ENCODE data around the gene LGALS12.
"Not testable (repeated sequence)": the region's sequence is repeated elsewhere in the genome, so short reads cannot be mapped to it uniquely, and the experiment has no call there.

The LGALS12 gene

DNA sequence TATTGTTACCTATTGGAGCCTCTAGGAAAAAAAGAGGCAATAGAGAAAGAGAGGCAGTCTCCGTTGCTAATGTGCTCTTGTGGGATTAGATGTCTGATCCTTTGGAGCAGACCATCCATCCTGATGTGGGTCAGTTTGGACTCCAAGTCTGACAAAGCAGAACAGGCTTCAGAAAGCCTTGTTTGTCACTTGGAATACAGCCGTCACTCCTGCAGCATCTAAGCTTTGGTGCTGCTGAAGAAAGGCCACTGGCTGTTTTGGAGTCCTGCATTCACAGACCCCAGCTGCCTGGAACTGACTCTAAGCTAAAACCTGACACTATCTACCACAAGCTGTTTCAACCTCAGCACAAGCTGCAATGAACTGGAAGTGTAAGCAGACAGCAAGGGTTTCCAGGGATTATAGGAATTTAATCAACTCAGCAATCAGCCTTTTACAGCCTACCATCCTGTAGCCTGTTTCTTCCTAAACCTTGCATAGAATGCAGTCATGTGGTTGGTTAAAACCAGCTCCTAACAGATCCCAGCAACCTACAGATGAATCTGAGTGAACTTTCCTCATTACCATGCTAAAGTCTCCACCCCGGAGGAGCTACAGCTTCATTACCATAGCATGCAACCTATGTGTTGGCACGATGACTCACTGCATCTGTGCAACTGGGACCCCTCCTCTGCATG, 27.1 kb downstream of the LGALS12 start:
- peak; percentile 27 for DNase-seq (ENCODE audit: low read depth)

DNA sequence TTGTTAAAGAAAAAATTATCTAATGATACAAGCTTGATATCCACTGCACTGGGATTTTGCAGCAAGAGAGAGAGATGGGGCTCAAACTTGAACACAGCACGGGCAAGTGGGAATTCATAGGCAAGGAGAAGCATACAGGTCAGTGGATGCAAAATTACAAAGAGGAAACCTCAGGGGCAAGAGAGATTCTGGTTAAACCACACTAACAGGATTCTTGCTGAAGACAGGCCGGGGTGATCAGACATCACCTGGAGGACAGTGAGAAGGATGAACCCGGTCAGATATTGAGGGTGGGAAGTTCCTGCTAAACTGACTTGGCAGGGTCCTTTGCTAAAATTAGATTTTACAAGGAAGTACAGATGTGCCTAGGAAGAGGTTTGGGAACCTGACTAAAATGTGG, 28.2 kb downstream of the LGALS12 start:
- DNase-seq (ENCODE audit: low read depth): no peak

GRCh38 chr11:63534895-63535461, 29.1 kb downstream of the LGALS12 start:
- DNase-seq (ENCODE audit: low read depth): no peak

GRCh38 chr11:63535734-63536133, 29.9 kb downstream of the LGALS12 start:
- no peak for DNase-seq (ENCODE audit: low read depth)

- DNase-seq (ENCODE audit: low read depth): peak; percentile 84
Measured at GRCh38 chr11:63536669-63537292, 30.9 kb downstream of the LGALS12 start, which contains the start of gene PLAAT4. TSS of gene PLAAT4 (plus strand) at chr11:63536808. CDS start at chr11:63536869, 61 bp downstream.

DNA sequence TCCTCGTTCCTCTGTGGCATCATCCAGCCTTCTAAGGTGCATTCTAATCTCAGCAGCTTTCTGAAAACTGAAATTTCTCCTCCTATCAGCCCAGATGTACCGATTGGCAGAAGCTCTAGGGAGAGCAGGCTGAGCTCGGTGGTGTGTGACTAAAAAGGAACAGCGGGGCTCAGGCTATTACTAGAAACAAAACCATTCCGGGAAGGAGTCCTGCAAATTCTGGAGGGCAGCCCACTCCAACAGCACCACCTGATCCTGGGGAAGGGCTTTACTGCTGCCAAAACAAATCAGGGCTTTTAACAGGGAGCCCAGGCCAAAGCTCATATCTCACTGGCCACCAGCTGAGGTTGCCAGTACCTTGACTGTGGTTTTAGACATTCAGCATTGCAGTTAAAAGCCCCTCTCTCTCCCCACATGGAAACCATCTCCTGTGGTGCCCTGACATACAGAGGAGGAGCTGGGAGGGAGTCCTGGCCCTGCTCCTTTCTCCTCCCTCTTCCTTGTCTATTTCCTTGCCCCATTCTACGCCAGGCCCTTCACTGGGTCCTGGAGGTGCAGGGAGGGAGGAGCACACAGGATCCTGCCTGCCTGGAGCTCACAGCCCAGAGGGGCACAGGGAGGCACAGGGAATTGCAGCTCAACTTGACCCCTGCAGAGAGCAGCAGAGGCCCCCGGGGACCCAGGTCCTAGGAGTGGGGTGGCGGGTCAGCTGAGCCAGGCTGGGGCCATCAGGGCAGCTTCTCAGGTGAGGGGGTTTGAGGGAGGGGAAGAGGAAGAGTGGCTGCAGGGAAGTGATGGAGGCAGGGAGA, 31.6 kb downstream of the LGALS12 start:
- DNase-seq (ENCODE audit: low read depth): peak; percentile 75

DNA sequence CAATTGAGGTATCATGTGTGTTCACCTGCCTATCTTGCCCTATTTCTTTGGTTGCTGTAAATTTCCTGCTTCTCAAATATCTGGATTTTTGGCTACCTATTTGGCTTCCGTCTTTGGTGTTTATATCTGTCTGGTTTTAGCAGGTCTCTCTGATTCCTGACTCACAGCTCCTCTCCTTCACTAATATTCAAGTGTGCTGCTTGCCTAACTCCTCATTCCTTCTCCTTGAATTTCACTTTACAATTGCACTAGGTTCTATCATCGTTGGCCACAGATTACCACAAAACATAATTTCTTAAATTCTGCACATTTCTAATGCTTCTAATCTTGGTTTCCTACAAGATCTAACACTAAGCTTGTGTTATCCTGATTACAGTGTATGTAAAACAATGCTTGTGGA, 36.6 kb downstream of the LGALS12 start:
- DNase-seq (ENCODE audit: low read depth): peak; percentile 62

- DNase-seq (ENCODE audit: low read depth): no peak
Measured at GRCh38 chr11:63543711-63544110, 37.8 kb downstream of the LGALS12 start.

- no peak for DNase-seq (ENCODE audit: low read depth)
Measured at GRCh38 chr11:63547061-63547460, 41.2 kb downstream of the LGALS12 start.

DNA sequence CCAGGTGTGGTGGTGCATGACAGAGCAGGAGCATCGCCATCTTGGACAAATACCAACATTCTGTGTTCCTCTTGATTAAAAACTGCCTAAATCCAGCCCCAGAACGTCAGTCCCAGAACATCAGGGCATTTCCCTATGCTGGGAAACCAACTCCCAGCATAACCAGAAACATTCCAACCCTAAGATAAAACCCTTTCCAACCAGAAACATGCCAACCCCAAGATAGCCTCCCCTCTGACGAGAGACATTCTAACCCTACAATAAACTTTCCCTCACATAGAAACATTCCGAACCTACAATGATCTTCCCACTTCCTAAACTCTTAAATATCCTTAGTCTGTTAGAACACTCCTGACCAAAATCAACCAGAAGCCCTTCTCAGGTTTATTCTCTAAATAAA, 42.3 kb downstream of the LGALS12 start:
- no peak for DNase-seq (ENCODE audit: low read depth)

GRCh38 chr11:63549411-63549810, 43.5 kb downstream of the LGALS12 start:
- no peak for DNase-seq (ENCODE audit: low read depth)

DNA sequence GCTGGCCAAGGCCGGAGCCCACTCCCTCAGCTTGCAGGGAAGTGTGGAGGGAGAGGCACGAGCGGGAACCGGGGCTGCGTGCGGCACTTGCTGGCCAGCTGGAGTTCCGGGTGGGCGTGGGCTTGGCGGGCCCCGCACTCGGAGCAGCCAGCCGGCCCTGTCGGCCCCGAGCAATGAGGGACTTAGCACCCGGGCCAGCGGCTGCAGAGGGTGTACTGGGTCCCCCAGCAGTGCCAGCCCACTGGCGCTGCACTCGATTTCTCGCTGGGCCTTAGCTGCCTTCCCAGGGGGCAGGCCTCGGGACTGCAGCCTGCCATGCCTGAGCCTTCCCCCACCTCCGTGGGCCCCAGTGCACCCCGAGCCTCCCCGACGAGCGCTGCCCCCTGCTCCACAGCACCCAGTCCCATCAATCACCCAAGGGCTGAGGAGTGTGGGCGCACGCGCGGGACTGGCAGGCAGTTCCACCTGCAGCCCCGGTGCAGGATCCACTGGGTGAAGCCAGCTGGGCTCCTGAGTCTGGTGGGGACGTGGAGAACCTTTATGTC, 44.3 kb downstream of the LGALS12 start:
- not testable (repeated sequence) for DNase-seq (ENCODE audit: low read depth)

GRCh38 chr11:63551091-63551888, 45.4 kb downstream of the LGALS12 start:
- no peak for DNase-seq (ENCODE audit: low read depth)

GRCh38 chr11:63551889-63552266, 46.0 kb downstream of the LGALS12 start:
- DNase-seq (ENCODE audit: low read depth): no peak

GRCh38 chr11:63552921-63553320, 47.0 kb downstream of the LGALS12 start:
- DNase-seq (ENCODE audit: low read depth): no peak

- no peak for DNase-seq (ENCODE audit: low read depth)
Measured at GRCh38 chr11:63553759-63554158, 47.9 kb downstream of the LGALS12 start.

- DNase-seq (ENCODE audit: low read depth): no peak
Measured at GRCh38 chr11:63554877-63555223, 49.0 kb downstream of the LGALS12 start.

- no peak for DNase-seq (ENCODE audit: low read depth)
Measured at GRCh38 chr11:63556404-63557013, 50.6 kb downstream of the LGALS12 start.

GRCh38 chr11:63557570-63557969, 51.7 kb downstream of the LGALS12 start:
- no peak for DNase-seq (ENCODE audit: low read depth)

DNA sequence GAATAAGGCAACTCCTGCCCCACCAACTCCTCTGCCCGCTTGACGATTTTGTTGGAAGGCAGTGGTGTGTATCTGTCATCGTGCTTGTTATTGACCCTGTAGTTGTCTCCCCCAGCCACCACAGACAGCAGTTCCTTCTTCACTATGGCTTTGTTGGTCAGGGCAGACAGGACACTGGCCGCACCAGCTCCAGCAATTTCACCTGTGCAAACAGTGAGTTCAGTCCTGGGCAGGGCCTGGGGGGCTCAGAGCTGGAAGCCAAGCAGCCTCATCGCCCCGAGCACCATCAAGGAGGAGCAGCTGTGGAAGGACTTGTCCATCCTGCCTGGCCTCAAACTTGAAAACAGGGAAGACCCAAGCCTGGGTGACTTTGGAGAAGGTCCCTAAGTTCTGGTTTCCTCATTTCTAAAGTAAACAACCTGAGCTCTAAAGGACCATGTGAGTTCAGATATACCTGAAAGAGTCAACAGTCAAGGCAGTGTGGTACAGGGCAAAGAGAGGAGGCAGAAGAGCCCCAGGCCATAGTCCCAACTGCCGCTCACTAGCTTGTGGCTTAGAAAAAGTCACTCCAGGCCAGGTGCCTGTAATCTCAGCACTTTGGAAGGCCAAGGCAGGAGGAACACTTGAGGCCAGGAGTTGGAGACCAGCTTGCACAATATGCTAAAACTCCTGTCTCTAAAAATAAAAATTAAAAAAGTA, 52.7 kb downstream of the LGALS12 start:
- no peak for DNase-seq (ENCODE audit: low read depth)

Data from iris pigment epithelial cell (primary cell).